ENCODE measurements around the gene RDM1.

The RDM1 gene

GRCh38 chr17:35877345-35878029, 53.1 kb downstream of the RDM1 start:
- no peak for ATAC-seq
- no peak for TF ChIP-seq ZNF8 (CRISPR knock-in tag; IDR thresholded peaks at IDR 0.05)
- no peak for TF ChIP-seq SNAI2 (CRISPR knock-in tag; IDR thresholded peaks at IDR 0.05)
- TF ChIP-seq POU6F1 (CRISPR knock-in tag; IDR thresholded peaks at IDR 0.05; ENCODE audit: borderline replicate concordance, low read depth), result no peak
- no peak for TF ChIP-seq ZNF565 (CRISPR knock-in tag; conservative IDR thresholded peaks at IDR 0.05; ENCODE audit: low read depth)
- no peak for TF ChIP-seq GLIS3 (CRISPR knock-in tag; IDR thresholded peaks at IDR 0.05)

DNA sequence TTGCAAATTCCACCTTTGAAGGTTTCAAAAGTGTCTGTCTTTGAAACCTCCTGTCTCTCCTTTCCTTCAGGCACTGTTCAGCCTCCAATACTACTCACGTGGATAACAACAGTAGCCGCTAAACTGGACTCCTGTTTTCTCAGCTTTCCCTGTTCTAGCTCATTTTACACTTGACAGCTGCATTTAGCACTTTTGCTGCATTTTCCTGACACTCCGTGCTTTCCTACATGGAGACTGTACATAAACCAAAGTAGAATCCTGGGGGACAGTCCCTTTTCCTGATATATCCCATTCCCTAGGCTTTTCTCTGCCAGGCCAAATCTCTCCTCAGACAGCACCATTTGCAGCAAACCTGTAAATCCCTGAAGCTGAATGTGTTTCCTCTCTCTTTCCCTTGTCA, 54.0 kb downstream of the RDM1 start:
- TF ChIP-seq ZC3H10 (CRISPR knock-in tag; IDR thresholded peaks at IDR 0.05), result no peak
- TF ChIP-seq CSDC2 (CRISPR knock-in tag; IDR thresholded peaks at IDR 0.05), result no peak
- no peak for TF ChIP-seq ESRRG (CRISPR knock-in tag; IDR thresholded peaks at IDR 0.05)
- no peak for TF ChIP-seq ZNF565 (CRISPR knock-in tag; conservative IDR thresholded peaks at IDR 0.05; ENCODE audit: low read depth)
- TF ChIP-seq CSRNP3 (CRISPR knock-in tag; IDR thresholded peaks at IDR 0.05), result no peak
- no peak for TF ChIP-seq OSR1 (CRISPR knock-in tag; IDR thresholded peaks at IDR 0.05)
- no peak for TF ChIP-seq ZNF8 (CRISPR knock-in tag; IDR thresholded peaks at IDR 0.05)
- TF ChIP-seq ISL1 (CRISPR knock-in tag; IDR thresholded peaks at IDR 0.05), result no peak
- TF ChIP-seq RARB (CRISPR knock-in tag; IDR thresholded peaks at IDR 0.05), result no peak
- TF ChIP-seq TSHZ2 (CRISPR knock-in tag; IDR thresholded peaks at IDR 0.05), result no peak
- TF ChIP-seq CREB5 (CRISPR knock-in tag; IDR thresholded peaks at IDR 0.05; ENCODE audit: low read depth), result no peak
- TF ChIP-seq TOX (CRISPR knock-in tag; IDR thresholded peaks at IDR 0.05; ENCODE audit: borderline replicate concordance), result no peak
- no peak for ATAC-seq

DNA sequence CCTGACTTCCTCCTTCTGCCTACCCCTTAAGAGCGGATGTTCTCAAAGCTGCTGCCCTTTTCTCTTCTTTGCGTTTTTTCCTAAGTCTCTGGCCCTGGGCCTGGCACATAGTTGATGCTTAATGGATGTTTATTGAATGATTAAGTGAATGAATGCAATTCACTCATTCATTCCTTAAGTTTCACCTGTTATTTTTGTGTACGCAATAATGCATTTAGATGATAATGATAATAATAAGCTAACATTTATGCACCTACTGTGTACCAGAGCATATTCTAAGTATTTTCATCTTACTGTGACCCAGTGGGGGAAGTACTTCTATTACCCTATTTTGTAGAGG, 54.8 kb downstream of the RDM1 start:
- TF ChIP-seq BACH2 (CRISPR knock-in tag; IDR thresholded peaks at IDR 0.05; ENCODE audit: borderline replicate concordance), result no peak
- TF ChIP-seq OSR1 (CRISPR knock-in tag; IDR thresholded peaks at IDR 0.05), result no peak
- no peak for TF ChIP-seq ZNF8 (CRISPR knock-in tag; IDR thresholded peaks at IDR 0.05)
- TF ChIP-seq TOX (CRISPR knock-in tag; IDR thresholded peaks at IDR 0.05; ENCODE audit: borderline replicate concordance), result no peak
- no peak for ATAC-seq

DNA sequence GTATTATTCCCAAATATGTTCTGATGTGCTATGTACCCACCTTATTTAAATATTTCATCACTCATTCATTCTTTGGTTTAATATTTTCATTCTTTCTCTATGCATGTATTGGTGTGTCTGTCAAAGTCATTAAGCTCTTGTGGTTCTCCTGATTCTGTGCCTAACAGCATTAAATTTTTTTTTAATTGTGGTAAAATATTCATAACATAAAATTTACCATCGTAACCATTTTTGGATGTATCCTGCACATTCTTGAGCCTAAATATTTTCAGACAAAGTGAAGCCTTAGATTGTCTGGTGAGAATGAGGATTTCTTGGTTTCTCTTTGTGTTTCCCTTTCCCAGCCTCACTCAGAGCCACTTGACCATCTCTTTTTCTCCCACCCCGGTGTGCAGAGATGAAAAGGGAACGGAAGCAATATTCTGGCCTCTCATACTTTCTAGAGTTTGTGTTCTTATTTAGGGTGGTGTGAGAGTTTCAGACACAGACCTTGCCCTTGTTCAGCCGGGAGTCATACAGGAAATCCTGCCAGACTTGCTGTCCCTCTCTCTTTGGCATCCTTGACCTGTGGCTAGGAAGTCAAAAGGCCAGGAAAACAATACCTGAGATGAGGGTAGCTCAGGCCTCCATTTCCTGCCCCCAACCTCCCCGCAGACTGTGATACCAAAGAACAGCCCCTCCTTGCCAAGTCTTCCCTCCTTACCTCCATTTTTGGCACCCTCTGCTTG, 55.3 kb downstream of the RDM1 start:
- TF ChIP-seq TSHZ2 (CRISPR knock-in tag; IDR thresholded peaks at IDR 0.05) (no peak), ZNF70 (CRISPR knock-in tag; IDR thresholded peaks at IDR 0.05) (no peak), PPARA (CRISPR knock-in tag; IDR thresholded peaks at IDR 0.05; ENCODE audit: borderline replicate concordance) (no peak), ZC3H10 (CRISPR knock-in tag; IDR thresholded peaks at IDR 0.05) (no peak), RARB (CRISPR knock-in tag; IDR thresholded peaks at IDR 0.05) (no peak), TOX (CRISPR knock-in tag; IDR thresholded peaks at IDR 0.05; ENCODE audit: borderline replicate concordance) (no peak), SNAI2 (CRISPR knock-in tag; IDR thresholded peaks at IDR 0.05) (no peak), PATZ1 (CRISPR knock-in tag; IDR thresholded peaks at IDR 0.05; ENCODE audit: borderline replicate concordance) (no peak), ZNF8 (CRISPR knock-in tag; IDR thresholded peaks at IDR 0.05) (no peak), CSDC2 (CRISPR knock-in tag; IDR thresholded peaks at IDR 0.05) (no peak), POU6F1 (CRISPR knock-in tag; IDR thresholded peaks at IDR 0.05; ENCODE audit: borderline replicate concordance, low read depth) (no peak)
- ATAC-seq, result no peak

All from SK-N-SH treated with all-trans-retinoic acid at 6 μM for 48 hours (cell line).